GM18870 (cell line): ENCODE data around the gene MRPS5.

Source experiments
- ATAC-seq: cut with Tn5 transposase; IDR thresholded peaks from one replicate; pipeline ENCODE4 v1.9.1; 2021; ENCODE audit warnings: moderate library complexity; ENCODE audit not compliant: unreplicated experiment

The MRPS5 gene

GRCh38 chr2:95091885-95092555 is 29.6 kb downstream of the MRPS5 start:
- ATAC-seq: no peak

- no peak for ATAC-seq
Observed at GRCh38 chr2:95087379-95087778, 34.2 kb downstream of the MRPS5 start.

DNA sequence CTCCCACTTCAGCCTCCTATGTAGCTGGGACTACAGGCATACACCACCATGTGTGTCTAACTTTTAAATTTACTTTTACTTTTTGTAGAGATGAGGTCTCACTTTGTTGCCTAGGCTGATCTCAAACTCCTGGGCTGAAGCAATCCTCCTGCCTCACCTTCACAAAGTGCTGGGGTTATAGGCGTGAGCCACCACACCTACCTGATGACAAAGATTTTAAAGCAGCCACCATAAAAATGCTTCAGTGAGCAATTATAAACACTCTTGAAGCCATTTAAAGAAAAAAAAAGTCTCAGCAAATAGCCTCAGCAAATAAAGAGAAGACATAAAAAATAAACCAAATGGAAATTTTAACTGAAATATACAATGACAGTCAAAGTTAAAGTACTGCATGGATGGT is 35.6 kb downstream of the MRPS5 start:
- ATAC-seq: no peak

DNA sequence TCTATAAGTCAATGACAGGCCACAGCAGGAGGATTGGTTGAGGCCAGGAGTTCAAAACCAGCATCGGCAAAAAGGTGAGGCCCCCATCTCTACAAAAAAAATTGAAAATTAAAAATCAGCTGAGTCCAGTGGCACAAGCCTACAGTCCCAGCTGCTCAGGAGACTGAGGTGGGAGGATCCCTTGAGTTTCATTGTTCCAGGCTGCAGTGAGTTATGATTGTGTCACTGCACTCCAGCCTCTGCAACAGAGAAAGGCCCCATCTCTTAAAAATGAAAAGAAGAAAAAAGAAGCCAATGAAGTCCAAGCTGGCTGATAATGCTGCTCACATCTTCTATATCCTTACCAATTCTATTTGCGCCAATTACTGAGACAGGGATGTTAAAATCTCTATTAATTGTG is 39.1 kb downstream of the MRPS5 start:
- no peak for ATAC-seq

DNA sequence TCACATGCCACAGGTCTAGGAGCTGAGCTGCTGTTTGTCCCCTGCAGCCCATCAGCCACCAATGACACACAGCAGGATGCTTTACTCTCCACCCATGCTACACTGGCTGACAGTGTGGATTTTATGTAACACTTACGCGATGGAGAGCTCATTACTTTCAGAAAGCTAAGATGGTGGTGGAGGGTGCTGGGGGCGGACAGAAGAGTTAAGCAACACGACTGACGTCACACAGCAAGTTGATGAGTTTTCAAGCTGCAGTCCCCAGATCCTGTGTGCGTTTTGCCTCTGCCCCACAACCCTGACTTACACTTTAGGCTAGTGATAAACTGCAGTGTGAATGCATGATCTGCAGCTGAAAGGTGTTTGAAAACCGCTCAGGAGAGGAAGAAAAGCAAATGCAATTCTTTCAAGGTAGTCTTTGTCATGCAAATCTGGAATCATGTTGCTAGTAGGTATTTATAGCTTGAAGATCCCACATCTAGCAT is 42.4 kb downstream of the MRPS5 start:
- no peak for ATAC-seq

- no peak for ATAC-seq
Observed at GRCh38 chr2:95077861-95078603, 43.6 kb downstream of the MRPS5 start.

DNA sequence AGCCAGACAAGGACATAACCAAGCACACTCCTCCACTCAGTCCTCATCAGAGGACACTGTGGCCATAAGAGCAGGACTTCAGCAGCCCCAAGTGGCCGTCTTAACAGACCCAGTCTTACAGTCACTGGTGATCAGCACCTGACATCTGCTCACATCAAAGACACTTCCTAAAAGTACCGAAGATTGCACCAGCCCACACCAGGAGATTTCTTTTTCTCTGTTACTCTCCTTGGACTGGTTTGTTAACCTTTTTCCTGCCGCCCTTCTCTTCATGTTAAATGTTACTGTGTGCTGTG is 44.1 kb downstream of the MRPS5 start:
- ATAC-seq: no peak

DNA sequence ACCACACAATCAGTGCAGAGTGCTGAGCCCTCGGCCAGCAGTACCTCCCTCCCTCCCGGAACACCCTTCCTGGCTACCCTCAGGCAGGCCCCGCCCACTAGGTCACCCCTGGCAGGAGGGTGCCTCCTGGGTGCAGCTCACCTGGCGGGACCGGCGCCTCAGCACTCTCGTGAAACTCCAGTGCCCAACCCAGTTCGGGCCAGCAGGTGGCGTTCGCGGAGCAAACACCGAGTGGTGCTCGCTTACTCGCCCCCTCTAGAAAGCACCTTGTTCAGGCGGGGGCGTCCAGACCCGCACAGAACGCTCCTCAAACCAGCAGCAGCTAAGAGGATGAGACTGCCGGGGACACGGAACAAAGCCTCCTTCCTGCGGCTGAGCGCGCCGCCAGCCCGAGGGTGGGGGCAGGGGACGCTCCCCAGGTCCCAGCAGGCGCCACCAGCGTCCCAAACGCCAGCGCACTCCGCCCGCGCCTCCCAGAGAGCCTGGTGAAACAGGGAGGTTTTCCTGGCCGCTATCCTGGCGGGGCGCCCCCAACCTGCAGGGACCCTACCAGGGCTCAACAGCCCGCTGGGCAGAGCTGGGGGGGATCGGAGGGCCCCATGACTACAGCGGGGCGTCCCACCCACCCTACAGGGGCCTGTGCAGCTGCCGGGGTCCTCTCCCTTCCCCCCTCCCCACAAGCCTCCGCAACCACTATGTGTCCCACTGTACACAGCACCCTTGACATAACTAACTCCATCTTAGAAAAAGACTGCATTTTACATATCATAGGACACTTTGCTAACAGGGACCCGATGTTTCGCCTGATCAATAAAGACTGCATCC is 44.7 kb downstream of the MRPS5 start:
- peak; percentile 63 for ATAC-seq

DNA sequence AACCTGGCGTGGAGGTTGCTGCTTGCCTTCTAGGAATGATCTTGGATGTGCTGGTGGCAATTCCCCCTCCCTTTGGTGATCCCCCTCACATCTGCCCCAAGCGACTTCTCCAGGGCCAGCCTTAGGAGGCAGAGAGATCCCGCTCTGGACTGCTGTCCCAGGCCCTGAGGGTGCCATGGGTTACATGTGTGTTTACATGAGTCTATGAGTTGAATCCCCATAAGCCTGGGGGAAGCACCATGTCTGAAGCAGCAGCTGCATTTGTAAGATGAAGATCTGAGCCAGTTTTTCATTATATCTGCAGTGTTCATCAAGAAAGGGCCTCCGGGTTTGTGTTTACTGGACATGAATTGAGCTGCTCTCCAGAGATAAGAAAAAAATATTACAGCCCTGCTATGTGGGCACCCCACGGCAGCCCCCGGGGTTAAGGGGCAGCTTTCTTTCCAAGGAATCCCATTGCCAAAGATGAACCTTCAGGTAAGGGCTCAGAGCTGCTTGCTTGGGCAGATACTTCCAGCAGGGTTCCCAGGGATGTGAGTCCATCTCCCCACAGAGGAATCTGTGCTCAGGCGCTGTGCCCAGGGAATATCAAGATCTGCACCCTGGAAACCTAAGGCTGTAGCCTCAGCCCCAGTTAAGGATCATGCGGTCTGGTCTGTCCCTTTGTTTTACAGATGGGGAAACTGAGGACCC is 46.0 kb downstream of the MRPS5 start:
- no peak for ATAC-seq

DNA sequence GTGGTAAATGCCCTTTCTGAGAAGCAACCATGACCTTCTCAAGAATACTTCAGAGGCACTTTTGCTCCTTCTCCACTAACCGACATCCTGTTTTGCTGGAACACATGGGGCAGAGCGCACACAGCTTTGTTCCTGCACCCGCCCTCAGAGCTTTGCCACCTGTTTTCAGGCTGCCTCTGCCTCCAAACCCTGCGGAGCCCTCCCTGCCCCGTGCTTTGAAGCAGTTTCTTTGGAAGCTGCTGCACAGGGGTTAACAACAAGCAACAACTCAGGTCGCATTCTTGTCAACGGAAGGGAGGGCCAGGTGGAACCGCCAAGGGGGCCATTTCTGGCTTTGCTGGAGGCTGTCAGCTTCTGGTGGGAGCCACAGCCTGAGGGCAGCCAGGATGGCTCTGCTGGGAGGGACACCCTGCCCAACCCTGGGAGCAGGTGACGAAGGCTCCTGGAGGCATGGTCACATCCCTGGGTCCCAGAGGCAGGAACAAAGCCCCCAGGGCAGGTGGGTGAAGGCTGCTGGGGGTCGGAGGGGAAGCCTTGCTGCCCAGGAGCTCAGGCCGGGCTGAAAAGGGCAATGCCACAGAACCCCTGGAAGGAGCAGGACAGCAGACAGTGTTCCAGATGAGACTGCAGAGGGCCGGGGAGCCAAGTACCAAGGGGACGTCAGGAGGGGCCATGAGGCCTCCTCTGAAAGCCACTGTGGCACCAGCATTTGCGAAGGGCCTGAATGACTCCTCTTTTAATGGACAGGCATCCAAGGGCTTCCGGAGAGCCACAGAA is 46.8 kb downstream of the MRPS5 start:
- ATAC-seq: no peak

DNA sequence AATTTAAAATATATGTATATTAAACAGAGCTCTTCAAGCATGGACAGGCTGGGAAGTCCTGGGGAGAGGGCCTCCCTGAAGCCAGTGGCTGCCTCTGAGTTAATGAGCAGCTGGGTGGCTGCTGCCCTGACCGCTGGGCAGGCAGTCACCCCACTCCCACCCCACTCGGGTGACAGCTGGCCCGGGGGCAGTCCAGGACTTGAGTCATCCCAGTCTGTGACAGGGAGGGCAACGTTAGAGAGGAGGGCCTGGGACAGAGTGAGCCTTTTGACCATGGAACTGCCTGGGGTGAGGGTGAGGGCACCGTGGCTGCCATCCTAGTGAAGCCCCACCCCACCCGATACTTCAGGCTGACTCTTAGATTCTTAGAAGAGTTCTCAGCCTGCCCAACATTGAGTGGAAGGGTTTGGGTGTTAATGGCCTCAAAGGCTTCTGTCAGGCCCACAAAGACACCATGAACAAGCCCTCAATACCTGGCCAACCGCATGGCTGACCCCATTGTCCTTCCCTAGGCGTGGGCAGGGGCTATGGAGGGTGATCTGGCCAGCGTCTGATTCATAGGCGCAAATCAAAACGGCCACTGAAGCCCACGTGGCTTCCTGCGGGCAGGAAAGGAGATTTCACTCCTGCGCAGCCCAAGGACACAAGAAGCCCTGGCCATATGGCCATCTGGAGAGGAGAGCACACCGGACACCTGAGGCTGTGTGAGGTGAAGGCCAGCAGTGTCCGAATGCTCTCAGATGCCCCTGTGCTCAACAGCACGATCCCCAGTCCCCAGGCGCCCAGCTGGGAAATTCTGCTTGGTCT is 47.5 kb downstream of the MRPS5 start:
- no peak for ATAC-seq

- ATAC-seq: no peak
Observed at GRCh38 chr2:95072424-95072823, 49.2 kb downstream of the MRPS5 start.

GRCh38 chr2:95071856-95072255 is 49.8 kb downstream of the MRPS5 start:
- no peak for ATAC-seq

DNA sequence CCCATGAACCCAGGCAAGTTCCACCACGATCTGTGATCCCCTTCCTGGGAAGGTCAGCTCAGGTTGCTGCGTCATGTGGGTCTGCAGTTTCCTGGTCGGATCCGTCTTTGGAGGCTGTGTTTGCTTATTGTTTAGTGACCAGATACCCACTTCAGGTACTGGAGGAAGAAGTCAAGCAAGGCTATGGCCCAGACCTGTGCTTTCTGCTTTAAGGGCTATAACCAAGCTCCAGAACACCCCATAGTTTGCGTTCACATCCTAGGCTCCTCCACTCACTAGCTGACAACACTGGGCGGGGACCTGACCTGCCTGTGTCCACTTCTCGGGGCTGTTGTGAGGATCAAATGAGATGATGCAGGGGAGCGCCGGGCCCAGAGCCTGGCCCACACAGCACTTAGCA is 52.1 kb downstream of the MRPS5 start:
- no peak for ATAC-seq

DNA sequence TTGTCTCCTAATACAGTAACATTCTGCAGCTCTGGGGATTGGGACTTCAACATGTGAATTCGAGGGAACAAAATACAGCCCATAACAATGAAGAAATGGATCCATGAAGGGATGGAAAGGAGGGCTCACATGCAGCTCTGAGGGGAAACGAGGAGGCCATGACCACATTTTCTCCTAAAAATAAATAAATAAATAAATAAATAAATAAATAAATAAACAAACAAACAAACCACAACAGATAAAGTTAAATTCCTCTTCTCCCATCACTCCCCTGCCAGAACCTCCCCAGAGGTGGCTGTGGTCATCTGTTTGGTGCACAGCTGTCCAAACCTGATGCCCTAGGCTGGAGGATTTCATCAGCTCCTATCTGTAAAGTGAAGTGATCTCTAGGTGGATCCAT is 53.4 kb downstream of the MRPS5 start:
- no peak for ATAC-seq

DNA sequence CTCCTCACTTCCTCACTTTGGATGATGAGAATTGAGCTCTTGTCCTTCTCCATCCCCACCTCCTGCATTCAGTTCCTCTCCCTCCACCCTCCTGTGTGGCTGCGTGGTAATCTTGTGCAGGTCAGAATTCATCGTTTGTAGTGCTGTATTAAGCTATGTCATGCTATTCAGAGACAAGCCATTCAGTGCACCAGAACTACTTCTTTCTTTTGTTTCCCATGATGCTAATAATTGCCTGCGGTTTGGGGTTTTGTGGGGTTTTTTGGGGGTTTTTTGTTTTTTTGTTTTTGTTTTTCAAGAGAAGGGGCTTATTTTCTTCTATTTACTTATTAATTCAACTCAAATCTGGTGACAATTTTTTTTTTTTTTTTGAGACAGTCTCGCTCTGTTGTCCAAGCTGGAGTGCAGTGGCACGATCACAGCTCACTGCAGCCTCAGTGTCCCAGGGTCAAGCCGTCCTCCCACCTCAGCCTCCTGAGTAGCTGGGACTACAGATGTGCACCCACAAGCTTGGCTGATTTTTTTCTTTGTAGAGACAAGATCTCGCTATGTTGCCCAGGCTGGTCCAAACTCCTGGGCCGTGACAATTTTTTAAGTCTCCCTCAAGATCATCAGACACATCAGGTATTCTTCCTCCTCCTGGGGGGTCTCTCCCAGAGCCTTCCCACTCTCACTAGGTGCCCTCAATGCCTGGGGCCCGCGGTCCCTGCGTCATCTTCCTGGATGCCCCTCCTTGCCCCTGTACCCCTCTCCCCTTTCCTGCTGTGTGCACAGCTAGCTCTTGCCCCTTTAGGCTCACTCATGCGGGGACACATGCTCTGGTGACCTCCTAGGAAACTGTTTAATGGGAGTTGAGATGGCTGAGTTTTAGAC is 58.3 kb downstream of the MRPS5 start:
- ATAC-seq: peak; percentile 91

GRCh38 chr2:95062242-95063085 is 59.1 kb downstream of the MRPS5 start:
- ATAC-seq: no peak
